Ascending aorta (tissue), 2 donors: ENCODE results near the gene CDK19. TPM values are rescaled to one million over a fixed set of nuclear protein-coding genes. Genes with fewer than 3 reads are reported as not detected.
"Not testable (repeated sequence)": the region's sequence is repeated elsewhere in the genome, so short reads cannot be mapped to it uniquely, and the experiment has no call there.

Experiments
- DNase-seq, 2 donors: peaks; one replicate each; pipeline ENCODE4 v3.0.0-alpha.2; 2019; ENCODE audit warnings: low spot score in 2 of 2
- H3K27ac ChIP-seq, 2 donors: fragments of 200-600 bp; sonication (generic); one replicate each; pipeline ENCODE4 v1.5.1; 2016 to 2017; ENCODE audit warnings: mild to moderate bottlenecking in 1 of 2
- H3K27me3 ChIP-seq: fragments of 200-600 bp; sonication (generic); one replicate; pipeline ENCODE4 v1.5.1; 2017
- H3K36me3 ChIP-seq, 2 donors: fragments of 200-600 bp; sonication (generic); one replicate each; pipeline ENCODE4 v1.5.1; 2016
- H3K4me1 ChIP-seq, 2 donors: fragments of 200-600 bp; sonication (generic); one replicate each; pipeline ENCODE4 v1.5.1; 2016 to 2017; ENCODE audit warnings: mild to moderate bottlenecking in 1 of 2
- H3K4me3 ChIP-seq, 2 donors: fragments of 200-600 bp; sonication (generic); one replicate each; pipeline ENCODE4 v1.5.1; 2016 to 2017; ENCODE audit warnings: mild to moderate bottlenecking in 1 of 2
- H3K9me3 ChIP-seq, 2 donors: fragments of 200-600 bp; sonication (generic); one replicate each; pipeline ENCODE4 v1.5.1; 2016
- intact Hi-C: fragments of 100-400 bp; cut with DNase I; formaldehyde crosslinking; loops from one replicate; pipeline ENCODE4 v1.15.1; 2023
- total RNA-seq: library from RNA; depleted of rRNA; stranded (reverse); fragments of >200 nt; gene quantifications from one replicate; pipeline ENCODE4 v1.1.0, GENCODE V29; 2016
- TF ChIP-seq, protein P1 (sequence below), 3 experiments: fragments of 200-600 bp in 2 of 3; fragments of 450-650 bp in 1 of 3; sonication (generic) in 2 of 3; IDR thresholded peaks; one replicate each; pipeline ENCODE4 v1.5.1; 2016 to 2019; ENCODE audit warnings: antibody characterized with exemption in 3 of 3, mild to moderate bottlenecking in 1 of 3, moderate library complexity in 1 of 3

CDK19 gene
- total RNA-seq, 1 donor from 2014 or later: 5.2 TPM

DNA sequence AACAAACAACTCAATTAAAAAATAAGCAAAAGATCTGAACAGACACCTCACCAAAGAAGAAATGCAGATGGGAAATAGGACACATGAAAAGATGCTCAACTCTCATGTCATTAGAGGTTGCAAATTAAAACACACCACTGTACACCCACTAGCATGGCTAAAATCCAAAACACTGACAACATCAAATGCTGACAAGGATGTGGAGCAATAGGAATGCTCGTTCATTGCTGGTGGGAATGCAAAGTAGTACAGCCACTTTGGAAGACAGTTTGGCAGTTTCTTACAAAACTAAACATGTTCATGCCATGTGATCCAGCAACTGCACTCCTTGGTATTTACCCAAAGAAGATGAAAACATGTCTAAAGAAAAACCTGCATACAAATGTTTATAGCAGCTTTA, 47.2 kb downstream of the CDK19 start:
- H3K27ac ChIP-seq: no peak overlapping the region
- no peak overlapping the region for H3K4me3 ChIP-seq
- peaks cover 0 to 5% of the 10 kb centered on the region in 2 donors for H3K36me3 ChIP-seq
- TF ChIP-seq, protein P1, sequence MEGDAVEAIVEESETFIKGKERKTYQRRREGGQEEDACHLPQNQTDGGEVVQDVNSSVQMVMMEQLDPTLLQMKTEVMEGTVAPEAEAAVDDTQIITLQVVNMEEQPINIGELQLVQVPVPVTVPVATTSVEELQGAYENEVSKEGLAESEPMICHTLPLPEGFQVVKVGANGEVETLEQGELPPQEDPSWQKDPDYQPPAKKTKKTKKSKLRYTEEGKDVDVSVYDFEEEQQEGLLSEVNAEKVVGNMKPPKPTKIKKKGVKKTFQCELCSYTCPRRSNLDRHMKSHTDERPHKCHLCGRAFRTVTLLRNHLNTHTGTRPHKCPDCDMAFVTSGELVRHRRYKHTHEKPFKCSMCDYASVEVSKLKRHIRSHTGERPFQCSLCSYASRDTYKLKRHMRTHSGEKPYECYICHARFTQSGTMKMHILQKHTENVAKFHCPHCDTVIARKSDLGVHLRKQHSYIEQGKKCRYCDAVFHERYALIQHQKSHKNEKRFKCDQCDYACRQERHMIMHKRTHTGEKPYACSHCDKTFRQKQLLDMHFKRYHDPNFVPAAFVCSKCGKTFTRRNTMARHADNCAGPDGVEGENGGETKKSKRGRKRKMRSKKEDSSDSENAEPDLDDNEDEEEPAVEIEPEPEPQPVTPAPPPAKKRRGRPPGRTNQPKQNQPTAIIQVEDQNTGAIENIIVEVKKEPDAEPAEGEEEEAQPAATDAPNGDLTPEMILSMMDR (IDR thresholded peaks at IDR 0.05): no peak
- no peaks in the 10 kb centered on the region for H3K27me3 ChIP-seq
- no peaks in the 10 kb centered on the region for H3K4me1 ChIP-seq
- no peaks in the 10 kb centered on the region for H3K9me3 ChIP-seq
- DNase-seq: no peak
- intact Hi-C loops: no loop called here

DNA sequence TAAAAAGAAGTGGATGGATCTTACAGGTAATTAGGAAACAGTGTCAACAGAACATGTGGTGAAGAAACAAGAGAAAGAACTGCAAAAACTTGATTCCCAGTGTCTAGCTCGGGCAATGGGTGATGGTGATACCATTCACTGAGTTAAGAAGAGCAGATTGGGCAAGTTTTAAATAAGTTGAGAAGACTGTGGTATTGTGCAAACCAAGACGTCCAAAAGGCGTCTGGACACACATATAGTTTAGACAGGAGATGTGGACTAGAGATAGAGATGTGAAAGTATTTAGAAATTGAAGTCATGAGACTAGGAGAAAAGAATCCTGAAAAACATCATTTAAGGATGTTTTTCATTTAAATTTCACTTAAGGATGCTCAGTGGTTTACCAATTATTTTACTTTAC, 53.9 kb downstream of the CDK19 start:
- H3K36me3 ChIP-seq: peaks cover 0 to 3% of the 10 kb centered on the region in 2 donors
- H3K9me3 ChIP-seq: no peaks in the 10 kb centered on the region
- H3K4me1 ChIP-seq: no peaks in the 10 kb centered on the region
- no peak for DNase-seq
- no peak overlapping the region for H3K27ac ChIP-seq
- no peaks in the 10 kb centered on the region for H3K27me3 ChIP-seq
- intact Hi-C loops: no loop called here
- TF ChIP-seq, protein P1 (IDR thresholded peaks at IDR 0.05): no peak
- H3K4me3 ChIP-seq: no peak overlapping the region

DNA sequence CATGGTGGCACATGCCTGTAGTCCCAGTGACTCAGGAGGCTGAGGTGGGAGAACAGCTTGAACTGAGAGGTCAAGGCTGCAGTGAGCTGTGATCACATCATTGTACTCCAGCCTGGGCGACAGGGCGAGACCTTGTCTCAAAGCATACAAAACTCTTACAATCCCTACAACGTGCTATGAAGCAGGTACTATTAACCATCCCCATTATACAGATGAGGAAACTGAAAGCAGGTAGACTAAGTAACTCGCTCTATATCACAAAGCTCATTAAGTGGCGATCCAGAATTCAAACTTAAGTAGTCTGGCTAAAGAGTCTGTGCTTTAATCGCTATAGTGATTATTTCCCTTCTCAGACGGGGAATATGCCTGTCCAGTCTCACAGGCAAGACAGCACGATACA, 54.7 kb downstream of the CDK19 start:
- no peak for DNase-seq
- no peaks in the 10 kb centered on the region for H3K9me3 ChIP-seq
- no peak overlapping the region for H3K27ac ChIP-seq
- intact Hi-C loops: no loop called here
- no peaks in the 10 kb centered on the region for H3K27me3 ChIP-seq
- H3K36me3 ChIP-seq: no peaks in the 10 kb centered on the region
- TF ChIP-seq, protein P1 (IDR thresholded peaks at IDR 0.05): no peak
- no peaks in the 10 kb centered on the region for H3K4me1 ChIP-seq
- H3K4me3 ChIP-seq: no peak overlapping the region

DNA sequence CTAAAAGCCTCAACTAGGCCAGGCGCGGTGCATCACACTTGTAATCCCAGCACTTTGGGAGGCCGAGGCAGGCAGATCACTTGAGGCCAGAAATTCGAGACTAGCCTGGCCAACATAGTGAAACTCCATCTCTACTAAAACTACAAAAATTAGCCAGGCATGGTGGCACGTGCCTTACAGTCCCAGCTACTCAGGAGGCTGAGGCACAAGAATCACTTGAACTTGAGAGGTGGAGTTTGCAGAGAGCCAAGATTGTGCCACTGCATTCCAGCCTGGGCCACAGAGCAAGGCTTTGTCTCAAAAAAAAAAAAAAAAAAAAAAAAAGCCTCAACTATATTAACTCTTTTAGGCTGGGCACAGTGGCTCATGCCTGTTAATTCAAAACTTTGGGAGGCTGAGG, 55.2 kb downstream of the CDK19 start:
- H3K27ac ChIP-seq, H3K36me3 ChIP-seq, H3K27me3 ChIP-seq, DNase-seq, H3K9me3 ChIP-seq, H3K4me3 ChIP-seq, intact Hi-C loops, H3K4me1 ChIP-seq: not testable (repeated sequence)

DNA sequence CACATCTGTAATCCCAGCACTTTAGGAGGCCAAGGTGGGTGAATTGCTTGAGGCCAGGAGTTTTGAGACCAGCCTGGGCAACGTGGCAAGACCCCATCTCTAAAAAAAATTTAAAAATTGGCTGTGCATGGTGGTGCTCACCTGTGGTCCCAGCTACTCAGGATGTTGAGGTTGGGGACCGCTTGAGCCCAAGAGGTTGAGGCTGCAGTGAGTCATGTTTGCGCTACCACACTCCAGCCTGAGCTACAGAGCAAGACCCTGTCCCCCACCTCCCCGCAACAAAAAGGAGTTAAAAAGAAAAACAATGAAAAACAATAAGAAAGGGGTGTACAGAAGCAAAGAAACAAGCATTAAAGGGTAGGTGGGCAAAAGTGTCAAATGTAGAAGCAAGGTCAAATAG, 57.3 kb downstream of the CDK19 start:
- Histone ChIP-seq H3K4me3 (no peak overlapping the region), H3K9me3 (no peaks in the 10 kb centered on the region), H3K27me3 (no peaks in the 10 kb centered on the region), H3K27ac (no peak overlapping the region), H3K36me3 (no peaks in the 10 kb centered on the region), H3K4me1 (no peaks in the 10 kb centered on the region)
- no peak for DNase-seq
- intact Hi-C loops: no loop called here
- TF ChIP-seq, protein P1 (IDR thresholded peaks at IDR 0.05): no peak

DNA sequence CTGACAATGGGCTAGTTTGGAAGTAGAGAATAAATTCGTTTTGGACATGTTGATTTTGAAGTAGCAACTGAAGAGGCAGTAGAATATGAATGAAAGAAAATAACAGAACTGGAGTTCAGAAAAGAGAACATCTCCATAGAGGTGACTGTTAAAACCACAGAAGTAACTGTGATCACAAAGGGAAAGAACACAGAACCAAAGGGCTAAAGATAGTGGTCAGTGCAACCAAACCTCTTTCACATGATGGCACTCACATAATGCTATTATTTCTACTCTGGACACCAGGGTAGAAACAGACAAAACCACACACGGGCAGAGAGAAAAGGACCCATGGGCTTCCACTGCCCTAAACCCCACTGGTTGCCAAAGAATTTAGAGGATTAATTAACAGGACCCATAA, 58.5 kb downstream of the CDK19 start:
- Histone ChIP-seq H3K9me3 (no peaks in the 10 kb centered on the region), H3K27me3 (no peaks in the 10 kb centered on the region), H3K27ac (no peak overlapping the region), H3K4me1 (no peaks in the 10 kb centered on the region), H3K4me3 (no peak overlapping the region), H3K36me3 (no peaks in the 10 kb centered on the region)
- intact Hi-C loops: no loop called here
- TF ChIP-seq, protein P1 (IDR thresholded peaks at IDR 0.05): no peak
- no peak for DNase-seq
